ENCODE measurements around the gene CDH23. TPM values are rescaled to one million over a fixed set of nuclear protein-coding genes. Genes with fewer than 3 reads are reported as not detected.

Gene CDH23
- polyA plus RNA-seq, 2 of the 4 experiments (the other 2 are of a cell fraction), result 1.1 to 2.3 TPM

DNA sequence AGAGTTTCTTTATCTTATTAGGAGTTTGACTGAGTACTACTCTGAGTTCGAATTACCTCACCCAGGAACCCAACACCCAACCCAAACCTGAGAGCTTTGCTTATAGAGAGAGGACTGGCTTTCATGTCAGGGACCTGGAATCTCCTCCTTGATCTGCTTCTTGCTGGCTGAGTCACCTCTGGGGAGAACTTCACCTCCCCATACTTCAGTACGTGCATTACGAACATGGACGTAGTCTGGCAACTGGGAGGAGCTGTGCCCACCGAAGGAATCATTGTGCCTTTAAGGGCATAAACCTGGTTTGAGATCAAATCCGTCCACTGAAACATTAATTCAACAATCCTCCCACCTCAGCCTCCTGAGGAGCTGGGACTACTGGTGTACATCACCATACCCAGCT, 466.5 kb downstream of the CDH23 start:
- 84% methylated on average over 6 of the region's 6 CpGs for WGBS (ENCODE audit: missing lambda C conversion rate)
- no peak for ATAC-seq
- Histone ChIP-seq H3K4me3 (no peak overlapping the region), H3K27ac (peak overlapping the region; percentile 91 to 93), H3K4me2 (peak overlapping the region; percentile 12; the same call in 1 of the 3 replicates), H3K9me3 (no peaks in the 10 kb centered on the region), H3K4me1 (peaks cover 83% of the 10 kb centered on the region)
- TF ChIP-seq RNF2 (IDR thresholded peaks at IDR 0.05; ENCODE audit: borderline replicate concordance, low read depth) (no peak), ZNF302 (CRISPR knock-in tag; IDR thresholded peaks at IDR 0.05) (no peak), JUN (IDR thresholded peaks at IDR 0.05) (no peak), EP300 (IDR thresholded peaks at IDR 0.05) (no peak), KDM5A (IDR thresholded peaks at IDR 0.05) (no peak), ZC3H11A (IDR thresholded peaks at IDR 0.05) (no peak), HDAC2 (IDR thresholded peaks at IDR 0.05) (no peak), TP53 (CRISPR knock-in tag; IDR thresholded peaks at IDR 0.05) (no peak), HEYL (CRISPR knock-in tag; IDR thresholded peaks at IDR 0.05) (no peak), ESRRA (IDR thresholded peaks at IDR 0.05; ENCODE audit: borderline replicate concordance, low read length) (no peak), MAZ (IDR thresholded peaks at IDR 0.05; ENCODE audit: borderline replicate concordance, low read depth, low read length) (no peak), EHMT2 (IDR thresholded peaks at IDR 0.05; ENCODE audit: low read depth) (no peak), JUNB (IDR thresholded peaks at IDR 0.05) (no peak), EHF (CRISPR knock-in tag; IDR thresholded peaks at IDR 0.05) (no peak), TFCP2L1 (CRISPR knock-in tag; IDR thresholded peaks at IDR 0.05) (no peak), ZFP36 (IDR thresholded peaks at IDR 0.05; ENCODE audit: borderline replicate concordance, partially characterized antibody) (no peak)
- TF ChIP-seq, protein P1, sequence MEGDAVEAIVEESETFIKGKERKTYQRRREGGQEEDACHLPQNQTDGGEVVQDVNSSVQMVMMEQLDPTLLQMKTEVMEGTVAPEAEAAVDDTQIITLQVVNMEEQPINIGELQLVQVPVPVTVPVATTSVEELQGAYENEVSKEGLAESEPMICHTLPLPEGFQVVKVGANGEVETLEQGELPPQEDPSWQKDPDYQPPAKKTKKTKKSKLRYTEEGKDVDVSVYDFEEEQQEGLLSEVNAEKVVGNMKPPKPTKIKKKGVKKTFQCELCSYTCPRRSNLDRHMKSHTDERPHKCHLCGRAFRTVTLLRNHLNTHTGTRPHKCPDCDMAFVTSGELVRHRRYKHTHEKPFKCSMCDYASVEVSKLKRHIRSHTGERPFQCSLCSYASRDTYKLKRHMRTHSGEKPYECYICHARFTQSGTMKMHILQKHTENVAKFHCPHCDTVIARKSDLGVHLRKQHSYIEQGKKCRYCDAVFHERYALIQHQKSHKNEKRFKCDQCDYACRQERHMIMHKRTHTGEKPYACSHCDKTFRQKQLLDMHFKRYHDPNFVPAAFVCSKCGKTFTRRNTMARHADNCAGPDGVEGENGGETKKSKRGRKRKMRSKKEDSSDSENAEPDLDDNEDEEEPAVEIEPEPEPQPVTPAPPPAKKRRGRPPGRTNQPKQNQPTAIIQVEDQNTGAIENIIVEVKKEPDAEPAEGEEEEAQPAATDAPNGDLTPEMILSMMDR (IDR thresholded peaks at IDR 0.05), result no peak
- TF ChIP-seq, protein P2, sequence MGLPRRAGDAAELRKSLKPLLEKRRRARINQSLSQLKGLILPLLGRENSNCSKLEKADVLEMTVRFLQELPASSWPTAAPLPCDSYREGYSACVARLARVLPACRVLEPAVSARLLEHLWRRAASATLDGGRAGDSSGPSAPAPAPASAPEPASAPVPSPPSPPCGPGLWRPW (IDR thresholded peaks at IDR 0.05), result no peak
- TF ChIP-seq, protein P3, sequence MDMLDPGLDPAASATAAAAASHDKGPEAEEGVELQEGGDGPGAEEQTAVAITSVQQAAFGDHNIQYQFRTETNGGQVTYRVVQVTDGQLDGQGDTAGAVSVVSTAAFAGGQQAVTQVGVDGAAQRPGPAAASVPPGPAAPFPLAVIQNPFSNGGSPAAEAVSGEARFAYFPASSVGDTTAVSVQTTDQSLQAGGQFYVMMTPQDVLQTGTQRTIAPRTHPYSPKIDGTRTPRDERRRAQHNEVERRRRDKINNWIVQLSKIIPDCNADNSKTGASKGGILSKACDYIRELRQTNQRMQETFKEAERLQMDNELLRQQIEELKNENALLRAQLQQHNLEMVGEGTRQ (IDR thresholded peaks at IDR 0.05), result no peak
- ChIA-PET POLR2A (interaction anchor here (0.6 to 2.1 kb wide), 2 partner anchors 12 to 26 kb away, joined by 3 to 6 read pairs; partner anchors contain the start of gene PSAP), CTCF (interaction anchor here (0.7 to 6.3 kb wide), 3 partner anchors 8 to 185 kb away, joined by 4 to 60 read pairs (median 9); no protein-coding TSS in a partner anchor)
- no peak for DNase-seq (ENCODE audit: low read depth in 1 of 2, low spot score in 1 of 2)
- no peak for FAIRE-seq

DNA sequence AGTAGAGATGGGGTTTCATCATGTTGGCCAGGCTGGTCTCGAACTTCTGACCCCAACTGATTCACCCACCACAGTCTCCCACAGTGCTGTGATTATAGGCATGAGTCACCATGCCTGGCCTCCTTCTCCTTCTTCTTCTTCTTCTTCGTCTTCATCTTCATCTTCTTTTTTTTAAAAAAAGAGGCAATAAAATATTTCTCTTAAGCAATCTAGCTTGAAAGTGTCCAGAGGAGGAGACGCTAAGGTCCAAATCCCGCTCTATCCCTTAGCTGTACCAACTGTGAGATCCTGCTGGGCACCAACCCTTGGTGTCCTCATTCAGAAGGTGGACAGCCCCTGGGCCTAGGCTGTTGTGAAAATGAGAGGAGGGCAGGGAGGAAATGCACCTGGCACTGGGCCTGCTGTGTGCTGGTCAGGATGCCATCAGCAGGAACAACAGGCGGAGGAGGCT, 468.2 kb downstream of the CDH23 start:
- Histone ChIP-seq H3K4me2 (peak overlapping the region; percentile 5), H3K9me3 (no peaks in the 10 kb centered on the region), H3K4me3 (no peak overlapping the region), H3K4me1 (peaks cover 78% of the 10 kb centered on the region), H3K27ac (peak overlapping the region; percentile 91 to 93)
- peak in 1 of 2 experiments; percentile 64 for DNase-seq (ENCODE audit: low read depth in 1 of 2, low spot score in 1 of 2)
- POLR2A ChIA-PET, result interaction anchor here (2.1 kb wide), 1 partner anchor 14 kb away, joined by 6 read pairs; the partner anchor contains the start of gene PSAP
- FAIRE-seq, result no peak
- 0 out of 6 replicates have a peak, but pooled peaks of 1 of the 2 experiments have one; percentile 1 for ATAC-seq
- TF ChIP-seq FOSL2 (IDR thresholded peaks at IDR 0.05) (peak; percentile 45; the same call in 1 of the 2 replicates), FOSL2 (CRISPR knock-in tag; IDR thresholded peaks at IDR 0.05) (peak; percentile 73), CEBPB (IDR thresholded peaks at IDR 0.05) (0 out of 4 replicates have a peak, but pooled peaks of 1 of the 2 experiments have one; percentile 8), KDM1A (IDR thresholded peaks at IDR 0.05; ENCODE audit: low read depth) (no peak), EP300 (IDR thresholded peaks at IDR 0.05) (peak; percentile 10 to 35; a peak in 2 of 5 replicates), JUN (IDR thresholded peaks at IDR 0.05) (peak in 1 of 2 experiments; percentile 34; a peak in 1 of 5 replicates)
- CTCF ChIA-PET, result interaction anchor here (2.8 kb wide), 1 partner anchor 32 kb away, joined by 15 read pairs; no protein-coding TSS in a partner anchor
- WGBS (ENCODE audit: missing lambda C conversion rate), result 45% methylated on average over 5 of the region's 5 CpGs

Small RNA genes within 50 kb of the gene (small RNA-seq; reads per million reads assigned to genes)
- 0 reads per million in 6 experiments for gene MIR7152
- gene RNU7-38P, result 0 to 3.1 (median 0) reads per million in 6 experiments

Other genes starting within 250 kb of the CDH23 start
- gene UNC5B, start 184.3 kb upstream of the CDH23 start, polyA plus RNA-seq (2011; rRNA removed), result 1.0 and 1.3 TPM in 2 replicates
- gene UNC5B, start 184.3 kb upstream of the CDH23 start, polyA plus RNA-seq (2017; fragmentation: RNase III; extraction: RNeasy Plus Mini Kit Qiagen cat#74134 plus additional on column Dnase treatment), result 0.14 to 0.26 TPM (median 0.16 TPM) in 3 replicates
- 7.2 and 12.6 TPM in 2 replicates for gene SLC29A3, start 77.7 kb upstream of the CDH23 start, polyA plus RNA-seq (2011; rRNA removed)
- gene SLC29A3, start 77.7 kb upstream of the CDH23 start, polyA plus RNA-seq (2017; fragmentation: RNase III; extraction: RNeasy Plus Mini Kit Qiagen cat#74134 plus additional on column Dnase treatment), result 9.9 to 11.4 TPM (median 10.2 TPM) in 3 replicates

Data from A549 (cell line).